GM19025 (cell line): ENCODE measurements around the gene FOXD3.
"Not testable (repeated sequence)": the region's sequence is repeated elsewhere in the genome, so short reads cannot be mapped to it uniquely, and the experiment has no call there.

Source experiments
- ATAC-seq: cut with Tn5 transposase; IDR thresholded peaks from one replicate; pipeline ENCODE4 v1.9.1; 2021; ENCODE audit warnings: mild to moderate bottlenecking, low read depth, moderate library complexity; ENCODE audit not compliant: unreplicated experiment

FOXD3 gene

GRCh38 chr1:63352736-63353135, 30.4 kb downstream of the FOXD3 start:
- ATAC-seq, result no peak

DNA sequence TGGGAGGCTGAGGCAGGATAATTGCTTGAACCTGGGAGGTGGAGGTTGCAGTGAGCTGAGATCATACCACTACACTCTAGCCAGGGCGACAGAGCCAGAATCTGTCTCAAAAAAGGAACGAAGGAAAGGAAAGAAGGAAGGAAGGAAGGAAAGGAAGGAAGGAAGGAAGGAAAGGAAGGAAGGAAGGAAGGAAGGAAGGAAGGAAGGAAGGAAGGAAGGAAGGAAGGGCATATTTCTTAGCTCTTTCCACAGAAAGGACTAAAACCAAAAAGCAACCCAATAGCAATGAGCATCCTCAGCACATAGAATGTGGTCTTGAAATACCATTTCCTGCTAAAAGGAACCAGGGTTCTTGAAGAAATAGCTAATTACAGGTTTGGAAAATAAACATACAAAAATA, 33.9 kb downstream of the FOXD3 start:
- ATAC-seq, result not testable (repeated sequence)

DNA sequence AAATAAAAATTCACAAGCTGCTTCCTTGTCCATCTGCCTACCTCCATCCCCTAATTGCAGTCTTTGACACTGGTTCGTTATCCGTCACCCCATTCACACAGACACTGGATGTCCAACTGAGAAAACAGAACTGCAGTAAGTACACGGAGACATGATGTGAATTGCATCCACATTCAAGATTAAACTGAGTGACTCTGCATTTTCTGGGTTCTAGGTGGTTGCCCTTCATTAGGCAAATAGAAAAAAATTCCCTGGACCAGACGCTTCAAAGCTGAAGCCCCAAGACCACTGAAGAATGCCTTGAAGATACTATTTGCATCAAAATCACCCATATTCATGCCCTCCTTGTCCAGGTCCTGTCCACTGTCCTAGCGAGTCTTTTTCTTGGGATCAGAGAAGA, 37.2 kb downstream of the FOXD3 start:
- ATAC-seq, result no peak

- ATAC-seq, result no peak
These were observed 39.7 kb downstream of the FOXD3 start for GRCh38 chr1:63362073-63362472.

GRCh38 chr1:63362578-63362977, 40.2 kb downstream of the FOXD3 start:
- no peak for ATAC-seq

DNA sequence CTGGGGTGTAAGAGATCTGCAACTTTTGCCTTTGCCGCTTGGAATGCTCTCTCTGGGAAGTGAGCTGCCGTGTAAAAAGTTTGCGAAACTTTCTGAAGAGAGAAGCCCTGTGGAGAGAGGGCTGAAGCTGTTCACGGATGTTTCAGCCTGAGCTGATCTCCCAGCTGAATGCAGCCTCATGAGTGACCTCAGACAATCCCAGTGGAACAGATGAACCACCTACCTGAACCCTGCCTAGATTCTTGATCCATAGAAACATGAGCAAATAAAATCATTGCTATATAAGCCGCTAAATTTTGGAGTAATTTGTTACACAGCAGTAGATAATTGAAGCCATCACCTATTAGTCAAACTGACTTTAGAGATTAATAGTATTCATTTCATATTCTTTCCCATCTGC, 40.6 kb downstream of the FOXD3 start:
- ATAC-seq, result no peak

DNA sequence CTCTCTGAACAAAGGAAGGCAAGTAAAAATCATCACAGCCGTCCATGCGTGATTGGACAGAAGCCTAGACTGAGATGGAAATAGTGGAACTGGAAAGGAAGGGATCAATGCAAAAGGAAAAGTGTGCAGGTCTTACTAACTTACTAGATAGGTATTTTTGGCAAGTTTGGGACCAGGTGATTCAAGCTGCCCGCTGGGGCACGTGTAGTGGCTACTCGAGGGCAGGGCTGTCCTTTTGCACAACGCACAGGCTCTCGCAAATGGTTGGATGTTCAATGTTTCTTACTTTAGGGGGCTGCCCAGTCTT, 44.5 kb downstream of the FOXD3 start:
- no peak for ATAC-seq

GRCh38 chr1:63367215-63368103, 45.1 kb downstream of the FOXD3 start, which contains the start of gene ALG6:
Gene ALG6 (plus strand): TSS chr1:63367627. CDS start chr1:63370978, 3,351 bp downstream.
- peak; percentile 92 for ATAC-seq

DNA sequence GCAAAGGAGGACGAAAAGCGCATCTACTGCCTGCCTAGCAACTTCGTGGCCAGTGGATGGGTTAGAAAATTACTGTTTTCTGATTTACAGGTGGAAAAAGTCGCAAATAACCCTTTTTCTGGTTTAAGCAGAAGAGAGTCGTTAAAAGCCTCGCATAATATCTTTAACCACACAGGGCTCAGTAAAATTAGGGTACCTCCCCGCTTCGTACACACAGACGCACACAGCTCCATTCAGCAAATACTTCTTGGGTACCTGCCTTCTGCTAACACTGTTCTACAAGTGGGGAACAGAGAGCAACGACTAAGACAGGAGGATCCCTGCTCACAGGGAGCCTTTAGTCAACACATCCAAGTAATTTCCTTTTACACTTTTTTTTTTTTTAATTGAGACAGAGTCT, 45.8 kb downstream of the FOXD3 start:
- no peak for ATAC-seq
